HepG2 (cell line): ENCODE measurements around the gene PMVK. TPM values are rescaled to one million over a fixed set of nuclear protein-coding genes. Genes with fewer than 3 reads are reported as not detected.

Experiments used
- AHR ChIP-seq: IDR thresholded peaks from 2 replicates; pipeline ENCODE4 v1.6.1; 2018; ENCODE audit warnings: missing genetic modification reagents, missing compliant biosample characterization
- CREB1 ChIP-seq, 2 experiments: fragments of 450-650 bp in 1 of 2; IDR thresholded peaks; 2 replicates each; pipeline ENCODE4 v1.6.1; 2016 to 2017; ENCODE audit warnings: control low read depth in 1 of 2, mild to moderate bottlenecking in 1 of 2, missing compliant biosample characterization in 1 of 2, missing genetic modification characterization in 1 of 2
- FOXA3 ChIP-seq: IDR thresholded peaks from 2 replicates; pipeline ENCODE4 v1.6.1; 2016; ENCODE audit warnings: missing genetic modification reagents, missing compliant biosample characterization
- FOXC1 ChIP-seq: sonication (generic); formaldehyde crosslinking; IDR thresholded peaks from 2 replicates; pipeline ENCODE4 v1.8.0; 2022; ENCODE audit warnings: mild to moderate bottlenecking, missing genetic modification reagents, borderline replicate concordance
- FOXO1 ChIP-seq: sonication (generic); formaldehyde crosslinking; IDR thresholded peaks from 2 replicates; pipeline ENCODE4 v1.4.0; 2020; ENCODE audit warnings: missing genetic modification reagents
- JDP2 ChIP-seq: sonication (generic); formaldehyde crosslinking; IDR thresholded peaks from 2 replicates; pipeline ENCODE4 v1.8.1; 2022; ENCODE audit warnings: missing genetic modification reagents, borderline replicate concordance
- KDM6A ChIP-seq: IDR thresholded peaks from 2 replicates; pipeline ENCODE4 v1.6.1; 2016; ENCODE audit warnings: low read depth
- NR1H2 ChIP-seq: sonication (generic); formaldehyde crosslinking; IDR thresholded peaks from 2 replicates; pipeline ENCODE4 v1.8.1; 2022; ENCODE audit warnings: low read depth, missing genetic modification reagents, borderline replicate concordance
- SMC3 ChIP-seq: IDR thresholded peaks from 2 replicates; pipeline ENCODE4 v1.6.1; 2011; ENCODE audit warnings: low read length, improper control_type of control experiment
- TRIM24 ChIP-seq: sonication (generic); formaldehyde crosslinking; IDR thresholded peaks from 2 replicates; pipeline ENCODE4 v1.8.0; 2022; ENCODE audit warnings: mild to moderate bottlenecking, missing genetic modification reagents
- ZNF558 ChIP-seq: sonication (generic); formaldehyde crosslinking; IDR thresholded peaks from 2 replicates; pipeline ENCODE4 v1.9.0; 2022; ENCODE audit warnings: mild to moderate bottlenecking, missing genetic modification reagents, borderline replicate concordance
- ZNF777 ChIP-seq: sonication (generic); formaldehyde crosslinking; IDR thresholded peaks from 2 replicates; pipeline ENCODE4 v1.4.0; 2020; ENCODE audit warnings: missing genetic modification reagents
- polyA plus RNA-seq, 8 experiments: library from polyadenylated mRNA; depleted of rRNA in 3 of 8; stranded (reverse) in 7 of 8; unstranded in 1 of 8; fragments of >200 nt; fragmentation: Illumina TruSeq in 4 of 8; extraction: Trizol in 4 of 8; gene quantifications; 2 replicates each; pipeline versions ENCODE4 v1.2.1 to v1.2.3, GENCODE V29; 2011 to 2016; ENCODE audit warnings: low read depth in 4 of 8, missing spikeins in 1 of 8, mixed read lengths in 1 of 8; ENCODE audit not compliant: insufficient read depth in 1 of 8
- total RNA-seq, 5 experiments: library from RNA; depleted of rRNA; stranded (reverse); fragments of >200 nt; fragmentation: Illumina TruSeq; extraction: Trizol; gene quantifications; 2 replicates each; pipeline ENCODE4 v1.2.3, GENCODE V29; 2016; ENCODE audit warnings: low read depth in 1 of 5
- TF ChIP-seq, protein P1 (sequence below): sonication (generic); formaldehyde crosslinking; IDR thresholded peaks from 2 replicates; pipeline ENCODE4 v1.4.0; 2020; ENCODE audit warnings: missing genetic modification reagents
- TF ChIP-seq, protein P2 (sequence below): IDR thresholded peaks from 2 replicates; pipeline ENCODE4 v1.6.1; 2016; ENCODE audit warnings: low read depth, control low read depth
- TF ChIP-seq, protein P3 (sequence below): sonication (generic); formaldehyde crosslinking; IDR thresholded peaks from 2 replicates; pipeline ENCODE4 v1.4.0; 2020; ENCODE audit warnings: mild to moderate bottlenecking, missing genetic modification reagents
- TF ChIP-seq, protein P4 (sequence below): IDR thresholded peaks from 2 replicates; pipeline ENCODE4 v1.6.1; 2012; ENCODE audit warnings: low read depth, low read length, improper control_type of control experiment

The PMVK gene
- total and polyA plus RNA-seq, 2 of the 13 experiments (the other 11 are each of a cell fraction or from before 2014, with no cell fraction given), result 3.9 to 12.6 TPM

DNA sequence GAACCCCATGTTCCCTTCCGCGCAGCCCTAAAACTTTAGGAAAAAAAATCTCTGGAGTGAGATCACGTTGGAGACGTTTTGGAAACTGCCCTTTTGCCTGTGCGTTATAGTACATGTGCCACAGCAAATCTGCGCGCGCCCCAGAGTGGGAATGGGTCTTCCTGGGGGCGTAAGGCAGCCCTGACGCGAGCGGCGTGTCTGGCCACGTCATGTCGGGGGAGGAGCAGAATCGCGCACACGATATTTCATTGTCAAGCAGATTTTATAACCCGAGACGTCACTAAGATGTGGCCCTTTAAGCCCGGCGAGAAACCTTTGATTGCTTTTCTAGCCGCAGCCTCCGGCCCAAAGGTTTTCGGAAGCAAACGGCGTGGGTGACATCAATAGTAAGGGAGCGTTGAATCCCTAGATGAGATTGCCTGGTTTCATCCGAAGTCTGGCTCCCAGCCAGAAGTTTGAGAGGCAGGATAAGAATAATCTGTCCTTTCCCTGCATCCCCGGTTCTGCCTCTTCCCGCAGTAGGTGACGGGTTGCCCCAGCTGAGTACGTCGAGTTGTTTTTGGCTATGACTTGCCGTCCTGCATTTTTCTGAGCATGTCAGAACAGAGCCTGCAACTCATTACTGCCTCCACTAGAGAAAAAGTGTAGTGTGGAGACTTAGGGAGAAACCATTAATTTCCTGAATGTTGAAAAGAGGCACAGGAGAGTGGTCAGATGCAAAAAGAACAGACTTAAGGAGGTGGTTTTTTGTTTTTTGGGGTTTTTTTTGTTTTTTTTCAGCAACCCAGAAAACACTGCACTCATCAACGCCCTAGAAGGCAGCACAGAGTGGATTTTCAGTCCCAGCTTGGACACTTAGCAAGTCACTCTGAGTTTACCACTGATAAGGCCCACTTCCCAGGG is 817 bp upstream of the PMVK start (continued):
- TF ChIP-seq, protein P1, sequence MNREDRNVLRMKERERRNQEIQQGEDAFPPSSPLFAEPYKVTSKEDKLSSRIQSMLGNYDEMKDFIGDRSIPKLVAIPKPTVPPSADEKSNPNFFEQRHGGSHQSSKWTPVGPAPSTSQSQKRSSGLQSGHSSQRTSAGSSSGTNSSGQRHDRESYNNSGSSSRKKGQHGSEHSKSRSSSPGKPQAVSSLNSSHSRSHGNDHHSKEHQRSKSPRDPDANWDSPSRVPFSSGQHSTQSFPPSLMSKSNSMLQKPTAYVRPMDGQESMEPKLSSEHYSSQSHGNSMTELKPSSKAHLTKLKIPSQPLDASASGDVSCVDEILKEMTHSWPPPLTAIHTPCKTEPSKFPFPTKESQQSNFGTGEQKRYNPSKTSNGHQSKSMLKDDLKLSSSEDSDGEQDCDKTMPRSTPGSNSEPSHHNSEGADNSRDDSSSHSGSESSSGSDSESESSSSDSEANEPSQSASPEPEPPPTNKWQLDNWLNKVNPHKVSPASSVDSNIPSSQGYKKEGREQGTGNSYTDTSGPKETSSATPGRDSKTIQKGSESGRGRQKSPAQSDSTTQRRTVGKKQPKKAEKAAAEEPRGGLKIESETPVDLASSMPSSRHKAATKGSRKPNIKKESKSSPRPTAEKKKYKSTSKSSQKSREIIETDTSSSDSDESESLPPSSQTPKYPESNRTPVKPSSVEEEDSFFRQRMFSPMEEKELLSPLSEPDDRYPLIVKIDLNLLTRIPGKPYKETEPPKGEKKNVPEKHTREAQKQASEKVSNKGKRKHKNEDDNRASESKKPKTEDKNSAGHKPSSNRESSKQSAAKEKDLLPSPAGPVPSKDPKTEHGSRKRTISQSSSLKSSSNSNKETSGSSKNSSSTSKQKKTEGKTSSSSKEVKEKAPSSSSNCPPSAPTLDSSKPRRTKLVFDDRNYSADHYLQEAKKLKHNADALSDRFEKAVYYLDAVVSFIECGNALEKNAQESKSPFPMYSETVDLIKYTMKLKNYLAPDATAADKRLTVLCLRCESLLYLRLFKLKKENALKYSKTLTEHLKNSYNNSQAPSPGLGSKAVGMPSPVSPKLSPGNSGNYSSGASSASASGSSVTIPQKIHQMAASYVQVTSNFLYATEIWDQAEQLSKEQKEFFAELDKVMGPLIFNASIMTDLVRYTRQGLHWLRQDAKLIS (CRISPR knock-in tag), result no peak
- TF ChIP-seq TRIM24 (no peak), FOXA3 (CRISPR knock-in tag) (no peak), CREB1 (IDR thresholded peaks at IDR 0.05) (peak; percentile 94), CREB1 (CRISPR knock-in tag; IDR thresholded peaks at IDR 0.05) (peak; percentile 96), FOXC1 (no peak), ZNF558 (CRISPR knock-in tag) (no peak), SMC3 (no peak), ZNF777 (peak; percentile 87), AHR (no peak), NR1H2 (CRISPR knock-in tag) (no peak), FOXO1 (CRISPR knock-in tag) (no peak), JDP2 (CRISPR knock-in tag) (no peak), KDM6A (CRISPR knock-in tag) (no peak)
- TF ChIP-seq, protein P2, sequence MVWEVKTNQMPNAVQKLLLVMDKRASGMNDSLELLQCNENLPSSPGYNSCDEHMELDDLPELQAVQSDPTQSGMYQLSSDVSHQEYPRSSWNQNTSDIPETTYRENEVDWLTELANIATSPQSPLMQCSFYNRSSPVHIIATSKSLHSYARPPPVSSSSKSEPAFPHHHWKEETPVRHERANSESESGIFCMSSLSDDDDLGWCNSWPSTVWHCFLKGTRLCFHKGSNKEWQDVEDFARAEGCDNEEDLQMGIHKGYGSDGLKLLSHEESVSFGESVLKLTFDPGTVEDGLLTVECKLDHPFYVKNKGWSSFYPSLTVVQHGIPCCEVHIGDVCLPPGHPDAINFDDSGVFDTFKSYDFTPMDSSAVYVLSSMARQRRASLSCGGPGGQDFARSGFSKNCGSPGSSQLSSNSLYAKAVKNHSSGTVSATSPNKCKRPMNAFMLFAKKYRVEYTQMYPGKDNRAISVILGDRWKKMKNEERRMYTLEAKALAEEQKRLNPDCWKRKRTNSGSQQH (CRISPR knock-in tag), result peak; percentile 62; the same call in 1 of the 2 replicates
- TF ChIP-seq, protein P3, sequence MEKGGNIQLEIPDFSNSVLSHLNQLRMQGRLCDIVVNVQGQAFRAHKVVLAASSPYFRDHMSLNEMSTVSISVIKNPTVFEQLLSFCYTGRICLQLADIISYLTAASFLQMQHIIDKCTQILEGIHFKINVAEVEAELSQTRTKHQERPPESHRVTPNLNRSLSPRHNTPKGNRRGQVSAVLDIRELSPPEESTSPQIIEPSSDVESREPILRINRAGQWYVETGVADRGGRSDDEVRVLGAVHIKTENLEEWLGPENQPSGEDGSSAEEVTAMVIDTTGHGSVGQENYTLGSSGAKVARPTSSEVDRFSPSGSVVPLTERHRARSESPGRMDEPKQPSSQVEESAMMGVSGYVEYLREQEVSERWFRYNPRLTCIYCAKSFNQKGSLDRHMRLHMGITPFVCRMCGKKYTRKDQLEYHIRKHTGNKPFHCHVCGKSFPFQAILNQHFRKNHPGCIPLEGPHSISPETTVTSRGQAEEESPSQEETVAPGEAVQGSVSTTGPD, result no peak
- TF ChIP-seq, protein P4, sequence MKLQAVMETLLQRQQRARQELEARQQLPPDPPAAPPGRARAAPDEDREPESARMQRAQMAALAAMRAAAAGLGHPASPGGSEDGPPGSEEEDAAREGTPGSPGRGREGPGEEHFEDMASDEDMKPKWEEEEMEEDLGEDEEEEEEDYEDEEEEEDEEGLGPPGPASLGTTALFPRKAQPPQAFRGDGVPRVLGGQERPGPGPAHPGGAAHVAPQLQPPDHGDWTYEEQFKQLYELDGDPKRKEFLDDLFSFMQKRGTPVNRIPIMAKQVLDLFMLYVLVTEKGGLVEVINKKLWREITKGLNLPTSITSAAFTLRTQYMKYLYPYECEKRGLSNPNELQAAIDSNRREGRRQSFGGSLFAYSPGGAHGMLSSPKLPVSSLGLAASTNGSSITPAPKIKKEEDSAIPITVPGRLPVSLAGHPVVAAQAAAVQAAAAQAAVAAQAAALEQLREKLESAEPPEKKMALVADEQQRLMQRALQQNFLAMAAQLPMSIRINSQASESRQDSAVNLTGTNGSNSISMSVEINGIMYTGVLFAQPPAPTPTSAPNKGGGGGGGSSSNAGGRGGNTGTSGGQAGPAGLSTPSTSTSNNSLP, result peak; percentile 72; the same call in 1 of the 2 replicates
